Activated T-helper 1 cell treated with Interleukin-2 at 50 U/mL for 16 hours (primary cell): ENCODE measurements around the gene MAP3K9.
A peak's percentile ranks its signal among the peaks of the same experiment; 100 is the strongest.
"Not testable (repeated sequence)": the region's sequence is repeated elsewhere in the genome, so short reads cannot be mapped to it uniquely, and the experiment has no call there.

Source experiments
- DNase-seq: peaks from one replicate; pipeline ENCODE4 v3.0.0-alpha.2; 2020; ENCODE audit warnings: low read depth

The MAP3K9 gene

DNA sequence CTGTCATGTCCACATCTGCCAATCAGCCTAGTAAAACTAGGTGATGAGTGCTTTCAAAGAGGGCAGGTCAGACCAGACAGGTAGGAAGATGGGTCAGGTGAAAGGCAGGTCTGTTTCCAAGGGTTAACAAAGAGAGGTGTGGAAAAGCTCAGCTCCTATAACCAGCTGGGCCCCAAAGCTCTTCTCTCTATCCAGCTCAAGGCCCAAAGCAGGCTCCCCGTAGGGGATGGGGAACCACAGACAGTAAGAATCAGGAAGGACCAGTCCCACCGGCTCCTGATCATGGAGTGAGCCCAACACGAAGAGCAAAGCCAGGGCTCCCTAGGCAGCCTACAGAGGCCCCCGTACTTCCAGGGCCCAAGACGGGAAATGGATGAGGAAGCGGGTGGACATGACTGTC, 84.4 kb downstream of the MAP3K9 start:
- no peak for DNase-seq

DNA sequence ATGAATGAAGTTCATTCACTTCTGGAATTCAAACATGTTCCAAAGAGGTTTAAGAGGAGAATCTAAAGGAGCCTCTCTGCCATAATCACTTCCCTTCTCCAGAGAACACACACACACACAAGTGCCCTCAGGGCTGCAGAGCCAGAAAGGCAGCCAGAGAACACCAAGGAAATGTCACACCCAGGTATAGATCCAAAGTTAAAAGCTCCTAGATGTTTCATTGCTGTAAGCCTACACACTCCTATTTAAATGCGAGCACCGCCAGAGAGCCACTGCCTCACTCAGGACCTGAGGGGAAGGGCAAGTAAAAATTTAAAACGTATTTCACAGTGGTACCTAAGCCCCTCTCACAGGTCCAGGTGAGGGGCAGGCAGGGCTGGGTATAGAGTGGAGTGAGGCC, 85.2 kb downstream of the MAP3K9 start:
- no peak for DNase-seq

- DNase-seq, result no peak
These were observed 86.0 kb downstream of the MAP3K9 start for GRCh38 chr14:70723276-70723675.

DNA sequence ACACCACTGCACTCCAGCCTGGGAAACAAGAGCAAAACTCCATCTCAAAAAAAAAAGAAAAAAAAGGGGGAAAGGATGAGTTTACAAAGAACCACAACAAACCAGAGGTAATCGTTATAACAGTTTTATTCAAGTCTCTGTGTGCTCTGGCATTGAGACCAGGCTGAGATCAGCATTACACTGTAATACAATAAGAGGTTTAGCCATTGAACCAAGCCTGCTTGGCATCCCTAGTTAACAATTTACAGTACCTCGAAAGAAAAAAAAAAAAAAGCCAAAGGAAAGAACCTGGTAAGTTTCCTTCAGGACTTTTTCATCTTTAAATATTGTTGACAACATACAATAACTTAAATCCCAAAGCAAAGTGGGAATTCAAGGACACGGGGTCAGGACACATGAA, 86.9 kb downstream of the MAP3K9 start:
- DNase-seq, result no peak

GRCh38 chr14:70721542-70721941, 87.8 kb downstream of the MAP3K9 start:
- DNase-seq, result no peak

DNA sequence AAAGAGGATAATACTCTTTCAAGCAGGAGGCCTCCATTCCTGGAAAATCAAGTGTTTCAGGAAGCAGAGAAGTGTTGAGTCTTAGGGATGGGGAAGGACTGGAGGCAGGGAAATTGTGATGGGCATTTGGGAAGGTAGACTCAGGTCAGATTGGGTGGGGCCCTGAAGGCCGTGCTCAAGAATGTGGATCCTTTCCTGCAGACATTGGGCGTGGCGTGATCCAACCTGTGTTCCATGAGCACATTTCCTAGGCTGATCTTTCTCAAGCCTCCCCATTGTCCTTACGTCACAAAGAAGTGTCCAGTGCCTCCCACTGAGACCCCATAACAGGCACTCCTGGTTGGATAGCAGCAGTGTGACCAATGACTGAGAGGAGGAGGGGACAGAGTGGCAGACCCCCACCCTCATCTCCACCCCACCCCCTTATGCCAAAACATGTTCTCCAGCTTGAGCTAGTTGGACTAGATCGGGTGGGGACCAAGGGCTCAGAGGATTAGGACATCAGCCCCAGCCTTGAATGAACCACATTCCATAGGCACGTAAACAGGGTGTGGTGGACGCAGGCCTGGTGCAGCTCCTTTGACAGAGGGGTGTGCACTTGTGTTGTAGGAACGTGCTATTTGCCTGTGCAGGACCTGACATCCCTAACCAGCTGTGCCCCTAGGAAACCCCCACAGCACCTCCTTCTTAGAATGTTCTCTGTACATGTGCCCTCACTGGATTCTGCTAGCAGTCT, 90.8 kb downstream of the MAP3K9 start:
- no peak for DNase-seq

- DNase-seq, result no peak
These were observed 92.4 kb downstream of the MAP3K9 start for GRCh38 chr14:70716958-70717357.

GRCh38 chr14:70716483-70716882, 92.8 kb downstream of the MAP3K9 start:
- no peak for DNase-seq

DNA sequence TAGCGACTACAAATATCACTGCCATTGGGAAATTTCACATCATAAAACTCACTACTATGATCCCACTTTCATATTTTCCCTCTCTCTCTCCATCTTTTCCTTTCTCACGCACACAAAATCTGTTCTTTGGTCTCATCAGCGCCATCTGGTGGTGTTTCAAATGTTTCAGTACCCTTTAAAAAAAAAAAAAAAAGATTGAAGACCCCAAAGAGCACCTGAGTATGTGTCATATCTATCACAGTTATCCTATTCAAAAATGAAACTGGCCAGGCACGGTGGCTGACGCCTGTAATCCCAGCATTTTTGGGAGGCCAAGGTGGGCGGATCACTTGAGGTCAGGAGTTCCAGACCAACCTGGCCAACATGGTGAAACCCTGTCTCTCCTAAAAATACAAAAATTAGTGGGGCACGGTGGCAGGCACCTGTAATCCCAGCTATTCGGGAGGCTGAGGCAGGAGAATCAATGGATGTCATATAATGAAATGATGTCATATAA, 95.2 kb downstream of the MAP3K9 start:
- peak; percentile 4 for DNase-seq

DNA sequence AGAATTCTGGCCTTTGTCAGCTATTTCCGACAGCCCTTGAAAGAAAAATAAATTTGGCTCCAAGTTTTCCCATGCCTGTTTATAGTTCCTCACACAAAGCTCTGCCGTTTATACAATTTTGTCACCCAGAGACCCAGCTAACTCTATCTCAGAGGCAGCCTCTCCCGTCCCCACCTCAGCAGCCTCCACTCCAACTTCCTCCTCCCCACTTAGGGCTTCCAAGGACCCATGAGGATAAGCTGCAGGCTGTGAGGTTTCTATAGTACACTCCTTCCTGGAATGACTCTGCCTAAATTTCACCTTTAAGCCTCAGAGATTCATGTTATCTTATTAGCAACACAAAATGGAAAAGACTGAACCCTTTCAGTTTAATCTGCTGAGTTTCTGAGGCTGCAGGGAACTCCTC, 95.8 kb downstream of the MAP3K9 start:
- no peak for DNase-seq

GRCh38 chr14:70713096-70713495, 96.2 kb downstream of the MAP3K9 start:
- no peak for DNase-seq

GRCh38 chr14:70711451-70711850, 97.9 kb downstream of the MAP3K9 start:
- no peak for DNase-seq

GRCh38 chr14:70709726-70710382, 99.5 kb downstream of the MAP3K9 start:
- no peak for DNase-seq

DNA sequence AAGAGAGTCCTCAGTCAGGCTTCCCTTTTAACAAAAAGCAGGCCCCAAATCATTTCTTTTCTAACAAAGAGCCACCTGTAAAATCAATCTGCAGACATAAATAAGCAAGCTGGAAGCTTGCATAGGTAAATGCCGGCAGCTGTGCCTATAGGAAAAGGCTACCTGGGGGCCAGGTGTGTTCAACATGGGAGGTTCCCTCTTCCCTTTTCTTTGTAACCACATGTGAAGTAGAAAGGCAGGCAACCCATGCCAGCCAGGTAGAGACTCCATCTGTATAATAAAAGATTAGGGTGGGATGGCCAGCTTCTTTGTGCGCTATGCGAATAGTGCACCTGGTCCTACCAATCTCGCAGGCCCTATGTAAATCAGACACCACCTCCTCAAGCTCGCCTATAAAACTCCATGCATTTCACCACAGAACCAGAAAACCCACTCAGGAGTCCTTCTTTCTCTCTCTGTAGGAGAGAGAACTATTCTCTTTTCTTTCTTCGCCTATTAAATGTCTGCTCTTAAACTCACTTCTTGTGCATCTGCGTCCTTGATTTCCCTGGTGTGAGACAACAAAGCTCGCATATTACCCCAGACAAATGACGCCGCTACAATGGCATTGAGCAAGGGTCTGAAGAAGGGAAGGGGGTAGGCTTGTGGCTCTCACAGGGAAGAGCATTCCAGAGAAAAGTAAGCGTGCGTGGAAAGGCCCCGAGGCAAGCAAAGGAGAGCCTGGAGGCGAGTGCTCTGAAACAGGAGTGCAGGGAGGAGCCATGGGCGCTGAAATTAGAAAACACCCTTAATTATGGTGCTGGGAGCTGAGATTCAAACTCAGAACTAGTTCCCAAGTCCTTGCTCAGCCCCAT, 100.4 kb downstream of the MAP3K9 start:
- no peak for DNase-seq

- no peak for DNase-seq
These were observed 101.9 kb downstream of the MAP3K9 start for GRCh38 chr14:70707138-70708038.

GRCh38 chr14:70706177-70706576, 103.1 kb downstream of the MAP3K9 start:
- no peak for DNase-seq

DNA sequence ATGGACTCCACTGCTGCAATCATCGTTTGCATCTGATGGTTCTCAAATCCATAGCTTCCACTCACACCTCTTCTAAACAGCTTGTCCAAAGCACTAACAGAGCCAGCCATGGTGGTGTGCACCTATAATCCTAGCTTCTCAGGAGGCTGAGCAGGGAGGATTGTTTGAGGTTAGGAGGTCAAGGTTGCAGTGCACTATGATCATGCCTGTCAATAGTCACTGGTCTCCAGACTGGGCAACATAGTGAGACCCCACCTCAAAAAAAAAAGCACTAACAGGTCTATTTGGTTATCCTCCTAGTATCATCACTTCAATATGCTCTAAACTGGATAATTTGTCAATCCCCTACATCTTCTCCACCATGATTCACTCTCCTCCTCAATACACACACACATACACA, 104.4 kb downstream of the MAP3K9 start:
- DNase-seq, result no peak

DNA sequence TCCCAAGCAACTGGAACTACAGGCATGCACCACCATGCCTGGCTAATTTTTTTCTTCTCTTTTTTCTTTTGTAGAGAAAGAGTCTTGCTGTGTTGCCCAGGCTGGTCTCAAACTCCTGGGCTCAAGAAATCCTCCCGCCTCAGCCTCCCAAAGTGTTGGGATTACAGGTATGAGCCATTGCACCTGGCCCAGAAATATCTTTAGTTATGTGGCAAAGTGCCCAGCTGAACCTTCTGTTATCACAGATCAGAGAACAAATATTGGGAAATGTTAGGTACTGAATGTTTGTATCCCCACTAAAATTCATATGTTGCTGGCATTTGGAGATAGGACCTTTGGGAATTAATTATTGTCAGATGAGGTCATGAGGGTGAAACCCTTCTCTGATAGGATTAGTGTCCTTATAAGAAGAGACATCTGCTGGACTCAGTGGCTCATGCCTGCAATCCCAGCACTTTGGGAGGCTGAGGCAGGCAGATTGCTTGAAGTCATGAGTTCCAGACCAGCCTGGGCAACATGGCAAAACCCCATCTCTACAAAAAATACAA, 105.6 kb downstream of the MAP3K9 start:
- not testable (repeated sequence) for DNase-seq

DNA sequence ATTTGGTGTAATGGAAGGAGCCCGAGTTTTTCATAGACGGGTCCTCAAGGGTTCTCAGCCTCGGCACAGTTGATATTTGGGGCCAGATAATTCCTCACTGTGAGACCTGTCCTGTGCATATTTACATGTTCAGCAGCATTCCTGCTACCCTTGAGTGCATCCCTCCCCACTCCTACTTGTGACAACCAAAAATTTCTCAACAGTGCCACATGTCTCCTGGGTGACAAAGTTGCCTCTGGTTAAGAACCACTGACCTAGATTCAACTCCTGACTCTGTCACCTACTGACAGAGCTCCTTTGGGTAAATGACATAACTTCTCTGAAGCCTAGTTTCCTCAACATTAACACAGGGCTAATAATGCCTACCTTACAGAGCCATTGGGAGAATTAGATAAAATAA, 107.2 kb downstream of the MAP3K9 start:
- DNase-seq, result no peak

DNA sequence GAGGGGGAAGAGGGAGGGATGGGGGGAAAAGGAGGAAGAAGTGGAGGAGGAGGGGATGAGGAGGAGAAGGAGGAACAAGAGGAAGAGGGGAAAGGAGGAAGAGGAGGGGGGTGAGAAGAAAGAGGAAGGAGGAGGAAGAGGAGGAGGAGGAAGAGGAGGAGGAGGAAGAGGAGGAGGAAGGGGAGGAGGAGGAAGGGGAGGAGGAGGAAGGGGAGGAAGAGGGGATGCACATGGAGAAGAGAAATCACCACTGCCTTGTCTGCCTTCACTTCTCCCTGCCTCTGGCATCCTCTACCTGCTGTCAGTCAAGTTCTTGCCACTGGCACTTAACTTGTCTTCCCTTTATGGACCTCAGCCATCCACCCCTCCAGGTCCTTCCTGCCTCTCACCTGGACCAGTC, 107.7 kb downstream of the MAP3K9 start:
- DNase-seq, result no peak

- DNase-seq, result no peak
These were observed 108.2 kb downstream of the MAP3K9 start for GRCh38 chr14:70700955-70701585.
